ENCODE measurements around the gene GLRA1. TPM values are rescaled to one million over a fixed set of nuclear protein-coding genes. Genes with fewer than 3 reads are reported as not detected.

Gene GLRA1
- total and polyA plus RNA-seq, 2 experiments from 2014 or later, result not detected

- no peak overlapping the region for H3K27ac ChIP-seq
- no peaks in the 10 kb centered on the region for H3K27me3 ChIP-seq (replicated peaks; ENCODE audit: insufficient read depth)
- peaks cover 6% of the 10 kb centered on the region; the same call in 1 of the 2 replicates for H3F3A ChIP-seq (ENCODE audit: insufficient read depth)
- no peaks in the 10 kb centered on the region for H3K36me3 ChIP-seq (ENCODE audit: low read depth)
- H3K9me3 ChIP-seq (ENCODE audit: low read depth), result no peaks in the 10 kb centered on the region
- no peak overlapping the region for H3K4me3 ChIP-seq
- H4K20me1 ChIP-seq (ENCODE audit: insufficient read depth), result no peaks in the 10 kb centered on the region
- no peaks in the 10 kb centered on the region for H3K9me2 ChIP-seq (ENCODE audit: insufficient read depth)
- H3K9ac ChIP-seq, result no peak overlapping the region
- no peak overlapping the region for H2AFZ ChIP-seq
- TF ChIP-seq EZH2 (IDR thresholded peaks at IDR 0.05; ENCODE audit: insufficient read depth, poor library complexity, severe bottlenecking) (no peak), EZH2phosphoT487 (IDR thresholded peaks at IDR 0.05; ENCODE audit: insufficient read depth, low read depth) (no peak)
- no peaks in the 10 kb centered on the region for H3K79me2 ChIP-seq (ENCODE audit: insufficient read depth)
- H3K4me2 ChIP-seq (ENCODE audit: unreplicated experiment), result no peak overlapping the region
- in situ Hi-C loops (cut with MboI), result no loop called here
- peaks cover 10% of the 10 kb centered on the region for H3K4me1 ChIP-seq (ENCODE audit: insufficient read depth)
- no peak for DNase-seq
- WGBS, 2 experiments (ENCODE audit: low coverage in 1 of 2, low lambda C conversion rate in 2 of 2, missing lambda C conversion rate in 2 of 2), result 54% methylated on average over 4 of the region's 4 CpGs
Measured at GRCh38 chr5:151892393-151892792, 32.3 kb downstream of the GLRA1 start.

- Histone ChIP-seq H4K20me1 (ENCODE audit: insufficient read depth) (no peaks in the 10 kb centered on the region), H2AFZ (no peak overlapping the region), H3K27ac (no peak overlapping the region), H3F3A (ENCODE audit: insufficient read depth) (no peaks in the 10 kb centered on the region), H3K4me2 (ENCODE audit: unreplicated experiment) (no peak overlapping the region), H3K9me2 (ENCODE audit: insufficient read depth) (no peaks in the 10 kb centered on the region), H3K9ac (no peak overlapping the region), H3K4me1 (ENCODE audit: insufficient read depth) (no peaks in the 10 kb centered on the region), H3K36me3 (ENCODE audit: low read depth) (no peaks in the 10 kb centered on the region), H3K9me3 (ENCODE audit: low read depth) (no peaks in the 10 kb centered on the region), H3K27me3 (replicated peaks; ENCODE audit: insufficient read depth) (no peaks in the 10 kb centered on the region), H3K4me3 (no peak overlapping the region), H3K79me2 (ENCODE audit: insufficient read depth) (no peaks in the 10 kb centered on the region)
- 11 to 12% methylated on average over 3 of the region's 3 CpGs for WGBS, 2 experiments (ENCODE audit: low coverage in 1 of 2, low lambda C conversion rate in 2 of 2, missing lambda C conversion rate in 2 of 2)
- TF ChIP-seq EZH2phosphoT487 (IDR thresholded peaks at IDR 0.05; ENCODE audit: insufficient read depth, low read depth) (no peak), EZH2 (IDR thresholded peaks at IDR 0.05; ENCODE audit: insufficient read depth, poor library complexity, severe bottlenecking) (no peak)
- in situ Hi-C loops (cut with MboI), result no loop called here
- DNase-seq, result no peak
Measured at GRCh38 chr5:151890299-151890698, 34.4 kb downstream of the GLRA1 start.

GRCh38 chr5:151889614-151890013 lies 35.0 kb downstream of the GLRA1 start:
- H3K36me3 ChIP-seq (ENCODE audit: low read depth), result no peaks in the 10 kb centered on the region
- 25 to 28% methylated on average over 6 of the region's 6 CpGs for WGBS, 2 experiments (ENCODE audit: low coverage in 1 of 2, low lambda C conversion rate in 2 of 2, missing lambda C conversion rate in 2 of 2)
- H3K4me3 ChIP-seq, result no peak overlapping the region
- in situ Hi-C loops (cut with MboI), result no loop called here
- H3K27ac ChIP-seq, result no peak overlapping the region
- H3K9me2 ChIP-seq (ENCODE audit: insufficient read depth), result no peaks in the 10 kb centered on the region
- H3K27me3 ChIP-seq (replicated peaks; ENCODE audit: insufficient read depth), result no peaks in the 10 kb centered on the region
- no peaks in the 10 kb centered on the region for H3K9me3 ChIP-seq (ENCODE audit: low read depth)
- TF ChIP-seq EZH2 (IDR thresholded peaks at IDR 0.05; ENCODE audit: insufficient read depth, poor library complexity, severe bottlenecking), result no peak
- no peaks in the 10 kb centered on the region for H3F3A ChIP-seq (ENCODE audit: insufficient read depth)
- no peaks in the 10 kb centered on the region for H3K4me1 ChIP-seq (ENCODE audit: insufficient read depth)
- H2AFZ ChIP-seq, result no peak overlapping the region
- no peak overlapping the region for H3K9ac ChIP-seq
- H3K79me2 ChIP-seq (ENCODE audit: insufficient read depth), result no peaks in the 10 kb centered on the region
- H4K20me1 ChIP-seq (ENCODE audit: insufficient read depth), result no peaks in the 10 kb centered on the region
- no peak overlapping the region for H3K4me2 ChIP-seq (ENCODE audit: unreplicated experiment)
- no peak for DNase-seq

- no peak for DNase-seq
- no peaks in the 10 kb centered on the region for H3K9me3 ChIP-seq (ENCODE audit: low read depth)
- no peak overlapping the region for H3K9ac ChIP-seq
- H3K9me2 ChIP-seq (ENCODE audit: insufficient read depth), result no peaks in the 10 kb centered on the region
- no peaks in the 10 kb centered on the region for H3K27me3 ChIP-seq (replicated peaks; ENCODE audit: insufficient read depth)
- 16 to 29% methylated on average over 4 of the region's 4 CpGs for WGBS, 2 experiments (ENCODE audit: low coverage in 1 of 2, low lambda C conversion rate in 2 of 2, missing lambda C conversion rate in 2 of 2)
- H3F3A ChIP-seq (ENCODE audit: insufficient read depth), result no peaks in the 10 kb centered on the region
- H3K36me3 ChIP-seq (ENCODE audit: low read depth), result no peaks in the 10 kb centered on the region
- no peaks in the 10 kb centered on the region for H4K20me1 ChIP-seq (ENCODE audit: insufficient read depth)
- no peak for TF ChIP-seq EZH2 (IDR thresholded peaks at IDR 0.05; ENCODE audit: insufficient read depth, poor library complexity, severe bottlenecking)
- no peak for TF ChIP-seq EZH2phosphoT487 (IDR thresholded peaks at IDR 0.05; ENCODE audit: insufficient read depth, low read depth)
- H3K27ac ChIP-seq, result no peak overlapping the region
- H3K79me2 ChIP-seq (ENCODE audit: insufficient read depth), result no peaks in the 10 kb centered on the region
- H3K4me3 ChIP-seq, result no peak overlapping the region
- H3K4me2 ChIP-seq (ENCODE audit: unreplicated experiment), result no peak overlapping the region
- H3K4me1 ChIP-seq (ENCODE audit: insufficient read depth), result no peaks in the 10 kb centered on the region
- no peak overlapping the region for H2AFZ ChIP-seq
- in situ Hi-C loops (cut with MboI), result no loop called here
Measured at GRCh38 chr5:151886546-151887275, 37.9 kb downstream of the GLRA1 start.

All from GM23248 (cell line).